GM19099 (cell line): ENCODE results near the gene LIN52.

Experiments
- POLR2A ChIP-seq: IDR thresholded peaks from 3 replicates; pipeline ENCODE4 v1.6.1; 2011; ENCODE audit warnings: low read depth; ENCODE audit not compliant: insufficient read length; ENCODE audit errors: extremely low read depth

LIN52 gene

DNA sequence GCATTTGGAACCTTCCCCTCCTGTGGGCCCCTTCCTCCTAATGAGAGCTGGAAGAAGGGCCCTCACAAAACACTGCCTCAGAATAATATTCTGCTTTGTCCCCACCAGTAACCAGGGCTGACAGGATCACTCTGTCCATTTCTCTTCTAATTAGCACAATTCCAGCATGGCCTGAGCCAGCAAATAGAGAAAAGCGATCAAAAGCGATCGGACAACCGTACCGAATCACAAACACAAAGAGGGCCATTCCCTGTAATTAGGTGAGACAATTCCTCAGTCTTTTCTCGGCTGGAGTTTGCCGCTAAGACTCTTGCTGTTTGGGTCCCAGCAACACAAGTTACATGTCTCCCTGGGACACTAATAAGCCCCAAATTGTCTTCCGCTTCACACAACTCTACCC is 118.9 kb downstream of the LIN52 start:
- no peak for TF ChIP-seq POLR2A

DNA sequence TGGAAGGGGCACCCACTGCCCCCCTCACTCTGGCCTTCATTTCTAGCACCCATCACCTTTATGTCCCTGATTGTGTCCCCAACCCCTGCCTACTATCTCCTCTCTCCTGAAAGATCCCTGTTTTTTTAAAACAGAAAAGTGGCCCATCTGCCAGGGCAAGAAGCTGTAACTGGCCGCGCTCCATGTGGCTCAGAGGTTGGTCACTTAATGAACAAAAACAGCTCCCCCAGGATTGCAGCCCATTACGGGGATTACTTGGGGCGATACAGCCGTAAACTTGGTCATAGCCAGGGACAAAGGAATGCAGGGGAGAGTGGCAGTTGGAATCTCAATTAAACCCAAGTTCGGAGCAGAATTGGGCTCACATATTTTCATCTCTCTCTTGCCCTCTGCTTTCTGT is 119.7 kb downstream of the LIN52 start:
- no peak for TF ChIP-seq POLR2A

GRCh38 chr14:74205882-74206281 is 121.1 kb downstream of the LIN52 start:
- no peak for TF ChIP-seq POLR2A

- TF ChIP-seq POLR2A, result no peak
These were observed 123.2 kb downstream of the LIN52 start for GRCh38 chr14:74207943-74208342.

- no peak for TF ChIP-seq POLR2A
These were observed 123.9 kb downstream of the LIN52 start for GRCh38 chr14:74208642-74209041.

DNA sequence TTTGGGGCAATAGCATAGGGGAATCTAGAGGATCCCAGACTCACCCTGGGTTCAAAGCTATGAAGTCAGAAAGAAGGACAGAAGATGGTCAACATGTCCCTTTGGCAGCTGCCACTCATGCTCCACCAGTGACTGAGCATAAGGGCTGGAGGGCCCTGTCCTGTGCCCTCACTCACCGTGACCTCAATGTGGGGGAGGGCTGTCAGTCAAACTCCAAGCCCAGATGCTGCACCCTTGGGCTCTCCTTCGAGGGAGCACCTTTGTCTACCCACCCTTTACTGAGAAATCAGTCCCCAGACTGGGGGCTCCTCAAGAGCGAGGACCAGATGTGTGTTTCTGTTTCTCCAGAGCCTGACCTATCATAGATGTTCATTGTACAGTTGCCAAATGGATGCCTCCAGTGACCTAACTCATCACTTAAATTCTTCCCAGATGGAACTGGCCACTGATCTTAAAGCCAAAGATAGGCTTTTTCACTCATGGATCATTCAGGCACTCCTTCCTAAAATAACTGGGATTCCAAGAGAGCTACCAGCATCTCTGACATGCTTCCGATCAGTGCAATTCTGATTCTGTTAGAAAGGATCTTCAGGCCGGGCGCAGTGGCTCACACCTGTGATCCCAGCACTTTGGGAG is 127.3 kb downstream of the LIN52 start:
- TF ChIP-seq POLR2A, result no peak

GRCh38 chr14:74213907-74214803 is 129.4 kb downstream of the LIN52 start:
- no peak for TF ChIP-seq POLR2A

DNA sequence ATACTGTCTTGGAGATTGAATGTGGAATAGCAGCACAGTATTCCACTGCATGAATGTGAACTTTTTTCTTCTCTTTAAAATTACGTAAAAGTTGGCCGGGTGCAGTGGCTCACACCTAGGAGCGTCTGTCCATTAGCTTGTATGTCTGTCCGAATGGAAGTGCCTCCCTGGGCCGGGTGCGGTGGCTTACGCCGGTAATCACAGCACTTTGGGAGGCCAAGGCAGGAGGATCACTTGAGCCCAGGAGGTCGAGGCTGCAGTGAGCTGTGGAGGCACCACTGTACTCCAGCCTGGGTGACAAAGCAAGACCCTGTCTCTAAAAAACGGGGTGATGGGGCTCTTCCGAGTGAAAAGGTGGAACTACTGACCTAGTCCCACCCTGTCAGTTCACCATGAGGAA is 131.9 kb downstream of the LIN52 start:
- TF ChIP-seq POLR2A, result no peak

DNA sequence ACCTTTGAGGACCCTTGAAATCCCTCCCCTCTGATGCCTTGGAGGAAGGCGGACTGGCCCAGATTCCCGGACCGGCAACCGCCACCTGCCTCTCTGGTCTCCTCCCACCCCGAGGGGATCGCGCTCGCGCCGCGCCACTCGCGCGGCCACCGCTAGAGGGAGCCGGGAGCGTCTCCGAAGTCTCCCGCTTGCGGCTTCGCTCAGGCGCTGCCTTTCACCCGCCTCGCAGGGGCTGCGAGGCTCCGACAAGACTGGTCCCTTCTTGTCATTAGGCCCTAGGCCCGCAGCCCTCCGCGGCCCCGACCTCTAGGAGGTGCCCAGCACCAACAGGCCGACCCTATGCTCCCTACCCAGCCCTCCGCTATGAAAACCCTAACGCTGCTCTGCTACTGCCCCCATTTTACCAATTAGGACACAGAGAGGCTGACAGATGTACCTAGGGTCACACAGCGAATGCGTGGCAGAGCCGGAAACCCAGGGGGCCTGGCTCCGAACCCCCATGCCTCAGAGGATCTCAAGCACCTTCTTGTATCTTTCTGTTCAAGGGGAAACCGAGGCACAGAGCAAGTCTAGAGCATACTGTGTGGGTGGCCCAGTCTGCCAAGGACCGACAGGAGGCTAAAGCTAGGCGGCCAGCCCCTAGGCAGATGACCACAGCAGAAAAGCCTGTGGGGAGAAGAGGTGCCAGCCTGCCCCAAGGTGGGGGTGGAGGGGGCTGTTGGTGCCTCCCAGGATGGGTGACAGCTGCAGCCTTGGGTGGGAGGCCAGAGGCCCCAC is 133.1 kb downstream of the LIN52 start:
- no peak for TF ChIP-seq POLR2A

DNA sequence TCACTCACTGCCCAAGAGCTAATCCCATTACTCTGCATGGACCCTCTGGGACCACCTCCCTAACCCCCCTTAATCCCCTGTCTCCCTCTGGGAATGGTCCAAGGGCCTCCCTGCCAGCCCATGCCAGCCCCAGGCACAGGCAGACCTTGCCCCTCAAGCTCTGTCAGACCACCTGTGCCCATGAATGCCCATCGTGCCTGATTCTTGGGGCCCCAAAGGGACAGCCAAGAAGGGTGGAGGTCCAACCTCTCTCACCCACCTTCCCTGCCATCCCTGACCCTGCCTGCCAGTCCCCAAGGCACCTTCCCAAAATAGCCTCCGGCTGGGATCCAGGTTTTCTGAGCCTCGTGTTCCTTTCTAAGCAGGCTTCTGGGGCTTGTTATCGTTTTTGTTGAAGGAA is 133.7 kb downstream of the LIN52 start:
- no peak for TF ChIP-seq POLR2A

GRCh38 chr14:74219277-74220205 is 134.8 kb downstream of the LIN52 start:
- no peak for TF ChIP-seq POLR2A

DNA sequence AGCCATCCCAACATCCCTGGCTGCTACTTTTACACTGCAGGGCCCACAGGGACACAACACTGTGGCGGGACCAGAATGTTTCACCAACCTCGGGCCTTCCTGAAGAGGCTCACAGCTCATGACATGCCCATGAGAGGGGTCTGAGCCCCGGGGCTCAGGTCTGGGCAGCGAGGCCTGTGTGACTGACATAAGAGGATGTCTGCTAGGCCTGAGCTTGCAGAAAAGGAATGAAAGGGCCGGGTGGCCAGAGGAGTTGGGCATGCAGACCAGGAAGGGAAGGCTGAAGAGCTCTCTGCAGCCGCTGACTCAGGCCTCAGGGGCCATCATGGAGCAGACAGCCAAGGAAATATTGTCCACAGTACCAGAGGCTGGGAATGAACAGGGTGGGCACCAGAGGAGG is 136.2 kb downstream of the LIN52 start:
- TF ChIP-seq POLR2A, result no peak

DNA sequence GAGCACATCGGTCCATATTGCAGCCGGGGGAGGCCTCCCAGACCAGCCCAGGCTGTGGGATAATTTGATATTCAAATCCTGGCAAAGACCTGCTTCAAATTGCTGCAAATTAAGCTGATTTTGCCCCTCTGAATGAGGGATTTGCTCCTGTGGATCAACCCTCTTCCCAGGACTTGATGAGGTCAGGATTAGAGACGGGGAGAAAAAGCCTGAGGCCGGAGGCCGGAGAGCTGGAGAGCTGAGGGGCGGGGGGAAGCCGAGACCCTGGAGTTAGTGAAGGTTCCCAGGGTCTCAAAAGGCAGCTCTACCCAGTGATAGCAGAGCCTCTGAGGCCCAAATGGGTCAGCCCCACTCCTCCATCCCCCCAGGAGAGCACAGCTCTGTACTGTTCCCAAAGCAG is 137.0 kb downstream of the LIN52 start:
- TF ChIP-seq POLR2A, result no peak

GRCh38 chr14:74223016-74223415 is 138.3 kb downstream of the LIN52 start:
- TF ChIP-seq POLR2A, result no peak

GRCh38 chr14:74231784-74232183 is 147.0 kb downstream of the LIN52 start:
- no peak for TF ChIP-seq POLR2A

- TF ChIP-seq POLR2A, result no peak
These were observed 150.3 kb downstream of the LIN52 start for GRCh38 chr14:74235017-74235416.
